HT1080 (cell line): ENCODE data around the gene SLC25A3. TPM values are rescaled to one million over a fixed set of nuclear protein-coding genes. Genes with fewer than 3 reads are reported as not detected.
"Not testable (repeated sequence)": the region's sequence is repeated elsewhere in the genome, so short reads cannot be mapped to it uniquely, and the experiment has no call there.

Experiments used
- DNase-seq: peaks from one replicate; pipeline ENCODE4 v3.0.0-alpha.2; 2015; ENCODE audit warnings: low read depth
- polyA plus RNA-seq, 2 experiments: library from polyadenylated mRNA; depleted of rRNA; stranded (reverse); fragments of >200 nt; gene quantifications; 2 replicates each; pipeline ENCODE4 v1.2.3, GENCODE V29; 2015
- total RNA-seq: library from RNA; depleted of rRNA; stranded (reverse); fragments of >200 nt; shearing (Covaris generic); gene quantifications from 2 replicates; pipeline ENCODE4 v1.2.3, GENCODE V29; 2014; rRNA removed

The SLC25A3 gene
- 912 and 979 TPM in 2 replicates for total RNA-seq
- polyA plus RNA-seq (2015; cell fraction: cytosol; rRNA removed): 894 and 967 TPM in 2 replicates
- polyA plus RNA-seq (2015; cell fraction: nucleus; rRNA removed): 768 and 826 TPM in 2 replicates

DNA sequence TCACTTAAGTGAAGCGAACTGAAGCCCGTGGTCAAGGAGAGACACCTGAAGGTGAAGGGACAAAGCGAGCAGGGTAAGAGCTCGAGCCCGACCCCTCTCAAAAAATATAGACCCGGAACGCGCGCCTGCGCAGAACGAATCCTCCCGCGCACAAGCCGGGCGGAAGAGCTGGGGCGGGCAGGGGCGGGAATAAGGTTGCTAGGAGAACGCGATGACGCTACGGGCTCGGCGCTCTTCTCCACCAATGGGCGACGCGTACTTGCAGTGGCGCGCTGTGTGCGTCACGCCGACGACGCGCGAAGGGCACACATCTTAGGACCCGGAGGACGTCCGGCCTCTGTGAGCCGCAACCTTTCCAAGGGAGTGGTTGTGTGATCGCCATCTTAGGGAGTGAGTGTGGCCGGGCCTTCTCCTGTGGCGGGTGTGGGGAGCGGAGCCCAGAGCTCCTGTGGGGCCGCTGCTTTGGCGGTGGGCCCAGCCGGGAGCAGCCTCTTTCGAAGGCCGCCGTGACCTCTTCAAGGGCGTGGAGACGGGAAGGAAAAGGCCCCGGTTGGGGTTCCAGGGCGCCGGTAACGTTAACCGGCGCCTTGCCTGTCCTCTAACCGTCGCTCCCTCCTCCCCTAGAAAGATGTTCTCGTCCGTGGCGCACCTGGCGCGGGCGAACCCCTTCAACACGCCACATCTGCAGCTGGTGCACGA is at the start of gene SLC25A3:
SLC25A3 (plus strand) TSS at position 336 of the 699 bp plus-strand sequence; CDS start at position 629, 293 bp downstream.
- peak; percentile 95 for DNase-seq

DNA sequence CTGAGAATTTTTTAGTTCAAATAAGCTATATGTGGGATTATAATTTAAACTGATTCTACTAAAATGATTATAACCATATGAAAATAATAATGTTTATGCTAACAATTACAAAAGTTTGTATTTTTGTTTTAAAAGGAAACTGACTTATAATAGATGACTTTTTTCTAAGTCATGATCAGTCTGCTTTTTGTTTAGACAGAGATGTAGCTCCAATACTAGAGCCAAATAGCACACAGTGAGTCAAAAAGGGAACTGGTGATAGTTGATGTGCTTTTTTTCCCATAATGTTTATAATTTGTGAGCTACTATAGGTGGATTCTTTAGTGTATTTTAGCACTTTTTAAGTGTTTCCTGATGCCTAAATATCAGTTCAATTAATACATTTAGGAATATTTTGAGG is 49.8 kb upstream of the SLC25A3 start:
- no peak for DNase-seq

DNA sequence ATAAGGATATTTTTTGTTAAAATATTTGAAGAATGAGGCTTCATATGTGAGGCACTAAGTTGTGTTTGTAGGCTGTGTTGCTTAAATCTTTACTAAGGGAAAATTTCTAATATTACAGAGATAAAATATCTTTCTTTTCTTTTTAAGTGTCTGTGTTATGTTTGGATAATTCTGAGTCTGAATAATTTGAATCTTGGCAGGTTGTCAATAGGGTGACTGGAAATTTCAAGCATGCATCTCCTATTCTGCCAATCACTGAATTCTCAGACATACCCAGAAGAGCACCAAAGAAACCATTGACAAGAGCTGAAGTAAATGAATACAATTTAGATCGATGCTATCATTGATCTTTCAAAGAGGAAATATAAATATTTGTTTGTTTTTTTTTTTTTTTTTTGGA is 48.7 kb upstream of the SLC25A3 start:
- no peak for DNase-seq

DNA sequence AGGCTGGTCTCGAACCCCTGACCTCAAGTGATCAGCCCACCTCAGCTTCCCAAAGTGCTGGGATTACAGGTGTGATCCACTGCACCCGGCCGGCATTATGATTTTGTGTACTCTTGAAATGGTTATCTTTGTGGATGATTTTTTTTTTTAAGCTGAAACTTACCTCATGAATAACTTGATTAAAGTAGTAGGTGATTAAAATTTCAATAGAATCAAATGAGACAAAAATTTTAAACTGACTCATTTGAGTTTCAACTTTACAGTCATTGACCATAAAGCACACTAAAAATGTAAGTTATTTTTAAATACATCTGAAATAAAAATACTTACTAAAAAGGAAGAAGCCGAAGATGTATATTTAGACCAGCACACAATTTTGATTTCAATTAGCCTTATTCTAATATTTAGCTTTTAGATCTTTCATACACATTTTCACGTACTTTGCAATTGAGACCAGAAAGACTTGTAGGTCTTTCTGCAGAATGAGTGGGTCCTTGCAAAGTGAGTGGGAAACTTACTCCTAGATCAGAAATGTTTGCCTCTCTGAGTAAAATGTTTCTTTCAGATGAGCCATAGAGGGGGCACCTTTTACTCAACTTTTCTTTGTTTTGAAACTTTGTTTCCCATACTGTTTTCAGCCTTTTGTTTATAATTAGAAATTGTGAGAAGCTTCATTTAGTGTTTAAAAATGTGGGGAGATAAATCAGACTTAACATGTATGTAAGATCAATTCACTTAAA is 43.9 kb upstream of the SLC25A3 start:
- no peak for DNase-seq

DNA sequence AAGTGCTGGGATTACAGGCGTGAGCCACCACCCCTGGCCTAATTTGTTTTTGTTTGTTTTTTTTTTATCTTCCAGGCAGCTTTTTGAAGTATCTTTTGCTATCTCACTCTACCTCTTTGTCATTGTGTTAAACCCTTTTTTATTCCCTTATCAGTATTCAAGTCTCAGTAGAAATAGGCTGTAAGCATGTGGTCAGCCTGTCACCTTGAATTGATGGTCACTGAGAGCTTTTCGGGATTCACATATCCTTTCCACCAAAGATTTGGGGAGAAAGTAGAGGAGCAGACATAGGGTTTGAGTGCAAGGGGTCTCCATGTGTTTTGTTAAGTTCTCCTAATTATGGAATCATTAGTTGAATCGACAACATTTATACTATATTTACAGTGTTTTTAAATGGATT is 41.7 kb upstream of the SLC25A3 start:
- no peak for DNase-seq

DNA sequence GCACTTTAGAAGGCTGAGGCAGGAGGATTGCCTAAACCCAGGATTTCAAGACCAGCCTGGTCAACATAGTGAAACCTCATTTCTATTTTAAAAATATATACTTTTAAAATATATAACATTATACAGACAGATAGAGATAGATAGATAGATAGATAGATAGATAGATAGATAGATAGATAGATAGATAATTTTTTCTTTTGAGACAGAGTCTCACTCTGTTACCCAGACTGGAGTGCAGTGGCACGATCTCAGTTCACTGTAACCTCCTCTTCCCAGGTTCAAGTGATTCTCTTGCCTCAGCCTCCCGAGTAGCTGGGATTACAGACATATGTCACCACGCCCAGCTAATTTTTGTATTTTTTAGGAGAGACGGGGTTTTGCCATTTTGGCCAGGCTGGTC is 35.4 kb upstream of the SLC25A3 start:
- not testable (repeated sequence) for DNase-seq

DNA sequence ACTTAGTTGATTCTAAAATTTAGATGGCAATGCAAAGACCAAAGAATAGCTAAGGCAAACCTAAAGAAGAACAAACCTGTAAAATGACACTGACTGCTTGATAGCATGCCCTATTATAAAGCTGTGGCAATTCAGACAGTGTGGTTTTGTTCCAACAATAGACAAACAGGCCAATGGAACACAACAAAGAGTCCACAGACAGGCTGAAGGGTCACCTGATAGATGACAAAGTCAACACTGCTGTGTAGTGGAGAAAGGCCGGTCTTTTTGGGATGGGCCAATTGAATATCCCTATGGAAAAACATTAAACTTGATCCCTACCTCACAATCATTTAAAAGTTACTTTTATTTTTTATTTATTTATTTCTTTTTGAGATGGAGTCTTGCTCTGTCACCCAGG is 33.8 kb upstream of the SLC25A3 start:
- DNase-seq: no peak

DNA sequence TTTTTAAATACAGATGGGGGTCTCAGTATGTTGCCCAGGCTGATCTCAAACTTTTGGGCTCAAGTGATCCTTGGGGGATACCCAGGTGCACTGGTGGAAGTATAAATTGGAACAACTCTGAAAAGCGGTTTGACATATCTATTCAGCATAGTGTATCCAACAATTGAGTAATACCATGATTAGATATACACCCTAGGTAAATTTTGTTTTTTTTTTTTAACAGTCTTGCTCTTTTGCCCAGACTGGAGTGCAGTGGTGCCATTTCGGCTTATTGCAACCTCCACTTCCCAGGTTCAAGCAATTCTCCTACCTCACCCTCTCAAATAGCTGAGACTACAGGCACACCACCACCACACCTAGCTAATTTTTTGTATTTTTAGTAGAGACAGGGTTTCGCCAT is 31.6 kb upstream of the SLC25A3 start:
- DNase-seq: no peak

DNA sequence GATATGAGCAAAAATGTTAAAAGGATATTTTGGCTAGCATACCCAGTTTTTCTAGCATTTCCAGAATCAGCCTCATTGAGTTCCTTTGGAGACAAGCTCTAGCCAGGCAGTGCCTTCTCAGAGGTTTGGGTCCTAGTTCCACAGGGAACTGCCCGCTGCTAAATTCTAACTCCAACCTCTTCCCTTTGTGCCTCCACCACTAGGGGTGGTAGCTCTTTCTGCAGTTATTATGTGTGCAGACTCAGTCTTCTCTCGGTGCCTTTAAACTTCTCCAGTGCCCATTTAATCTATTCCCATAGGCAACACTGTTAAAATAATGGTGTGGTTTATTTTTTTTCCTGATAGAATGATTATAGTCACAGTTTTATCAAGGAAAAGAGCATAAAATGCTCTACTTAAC is 21.5 kb upstream of the SLC25A3 start:
- no peak for DNase-seq

DNA sequence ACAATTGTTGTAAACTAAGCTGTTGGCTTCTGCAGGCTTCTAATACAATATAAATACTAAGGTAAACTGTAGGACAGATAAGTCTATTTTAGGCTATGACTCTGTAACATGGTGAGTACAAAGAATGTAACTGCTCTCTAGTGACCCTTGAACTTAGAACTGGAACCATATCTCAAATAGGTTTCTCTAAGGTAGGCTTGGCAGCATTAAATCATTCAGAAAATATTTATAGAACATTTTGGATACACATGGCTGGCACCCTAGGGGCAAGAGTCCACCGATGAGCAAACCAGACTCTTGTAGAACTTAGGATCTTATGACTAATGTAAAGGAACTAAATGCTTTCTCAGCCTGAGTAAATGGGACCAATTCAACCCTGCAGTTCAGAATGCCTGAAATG is 19.4 kb upstream of the SLC25A3 start:
- no peak for DNase-seq

DNA sequence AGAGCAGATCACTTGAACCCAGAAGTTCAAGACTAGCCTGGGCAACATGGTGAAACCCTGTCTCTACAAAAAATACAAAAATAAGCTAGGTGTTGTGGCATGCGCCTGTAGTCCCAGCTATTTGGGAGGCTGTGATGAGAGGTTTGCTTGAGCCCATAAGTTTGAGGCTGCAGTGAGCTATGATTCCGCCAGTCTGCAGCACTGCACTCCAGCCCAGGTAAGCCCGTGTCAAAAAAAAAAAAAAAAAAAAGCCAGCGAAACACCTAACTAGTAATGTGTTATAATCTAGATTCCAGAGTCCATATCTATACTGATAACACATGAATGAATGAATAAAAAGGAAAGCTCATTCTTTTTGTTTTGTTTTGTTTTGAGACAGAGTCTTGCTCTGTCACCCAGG is 18.5 kb upstream of the SLC25A3 start:
- no peak for DNase-seq

DNA sequence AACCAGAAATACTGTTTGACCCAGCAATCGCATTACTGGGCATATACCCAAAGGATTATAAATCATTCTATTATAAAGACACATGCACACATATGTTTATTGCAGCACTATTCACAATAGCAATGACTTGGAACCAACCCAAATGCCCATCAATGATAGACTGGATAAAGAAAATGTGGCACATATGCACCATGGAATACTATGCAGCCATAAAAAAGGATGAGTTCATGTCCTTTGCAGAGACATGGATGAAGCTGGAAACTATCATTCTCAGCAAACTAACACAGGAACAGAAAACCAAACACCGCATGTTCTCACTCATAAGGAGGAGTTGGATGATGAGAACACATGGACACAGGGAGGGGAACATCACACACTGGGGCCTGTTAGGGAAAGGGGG is 16.7 kb upstream of the SLC25A3 start:
- DNase-seq: not testable (repeated sequence)

DNA sequence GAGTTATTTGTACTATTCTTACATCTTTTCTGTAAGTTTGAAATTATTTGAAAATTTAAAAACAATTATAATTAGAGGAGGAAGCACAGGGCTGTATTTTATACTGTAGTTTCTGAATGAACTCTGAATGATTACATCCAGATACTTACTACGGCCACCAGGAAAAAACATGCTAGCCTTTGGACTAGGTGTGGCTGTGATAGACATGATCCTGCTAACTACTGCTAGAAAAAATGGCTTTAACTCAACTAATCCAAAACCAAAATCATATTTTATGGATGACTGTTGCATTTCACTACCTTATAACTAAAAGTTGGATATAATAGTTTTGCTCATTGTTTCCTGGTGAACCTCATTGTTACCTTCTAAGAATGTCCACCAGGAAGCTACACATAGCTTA is 15.1 kb upstream of the SLC25A3 start:
- DNase-seq: no peak

DNA sequence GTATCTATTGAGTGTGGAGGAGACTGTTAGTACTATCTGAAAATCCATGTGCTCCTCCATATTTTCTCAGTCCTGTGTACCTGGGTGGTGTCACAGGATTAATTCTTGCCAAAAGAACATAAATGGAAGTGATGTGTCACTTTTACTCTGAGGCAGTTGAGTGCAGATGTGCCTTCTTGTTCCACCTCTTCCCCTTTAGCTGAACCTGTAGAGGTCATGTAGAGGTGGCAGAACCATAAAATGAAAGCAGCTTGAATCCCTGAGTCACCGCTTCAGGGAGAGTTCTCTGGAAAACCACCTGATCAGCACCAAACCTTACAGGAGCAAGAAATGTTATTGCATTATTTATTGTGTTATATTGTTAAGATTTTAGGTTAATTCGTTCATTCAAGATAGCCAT is 14.7 kb upstream of the SLC25A3 start:
- peak; percentile 65 for DNase-seq

DNA sequence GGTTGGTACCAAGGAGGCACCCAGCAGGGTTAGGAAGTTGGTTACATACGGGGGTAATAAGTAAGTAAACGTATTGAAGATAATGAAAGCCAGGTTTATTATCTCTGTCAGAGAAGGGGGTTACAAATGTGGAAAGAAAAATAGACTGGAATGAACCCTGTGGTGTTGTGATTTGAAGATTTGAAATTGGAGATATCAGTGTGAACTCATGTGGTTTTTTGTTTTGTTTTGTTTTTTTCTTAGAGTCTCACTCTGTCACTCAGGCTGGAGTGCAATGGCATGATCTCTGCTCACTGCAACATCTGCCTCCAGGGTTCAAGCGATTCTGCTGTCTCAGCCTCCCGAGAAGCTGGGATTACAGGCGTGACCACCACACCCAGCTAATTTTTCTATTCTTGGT is 14.1 kb upstream of the SLC25A3 start:
- no peak for DNase-seq

DNA sequence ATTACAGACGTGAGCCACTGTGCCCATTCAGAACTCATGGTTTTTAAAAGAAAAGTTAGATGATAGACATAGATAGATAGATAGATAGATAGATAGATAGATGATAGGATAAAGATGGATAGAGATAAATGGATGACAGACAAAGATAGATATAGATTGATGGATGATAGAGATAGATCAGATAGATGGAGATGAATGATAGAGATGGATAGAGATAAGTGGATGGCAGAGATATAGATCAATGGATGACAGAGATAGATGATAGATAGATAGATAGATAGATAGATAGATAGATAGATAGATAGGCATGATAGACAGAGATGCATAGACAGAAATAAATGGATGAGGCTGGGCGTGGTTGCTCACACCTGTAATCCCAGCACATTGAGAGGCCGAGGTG is 13.7 kb upstream of the SLC25A3 start:
- no peak for DNase-seq

DNA sequence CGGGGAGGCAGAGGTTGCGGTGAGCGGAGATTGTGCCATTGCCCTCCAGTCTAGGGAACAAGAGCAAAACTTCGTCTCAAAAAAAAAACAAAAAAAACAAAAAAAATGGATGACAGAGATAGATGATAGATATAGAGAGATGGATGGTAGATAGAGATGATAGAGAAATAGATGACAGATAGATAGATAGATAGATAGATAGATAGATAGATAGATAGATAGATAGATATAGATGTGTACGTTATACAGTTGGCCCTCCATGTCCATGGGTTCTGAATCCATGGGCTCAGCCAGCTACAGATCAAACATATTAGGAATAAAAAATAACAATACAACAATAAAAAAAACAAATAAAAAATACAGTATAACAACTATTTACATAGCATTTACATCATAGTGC is 12.8 kb upstream of the SLC25A3 start:
- DNase-seq: no peak

DNA sequence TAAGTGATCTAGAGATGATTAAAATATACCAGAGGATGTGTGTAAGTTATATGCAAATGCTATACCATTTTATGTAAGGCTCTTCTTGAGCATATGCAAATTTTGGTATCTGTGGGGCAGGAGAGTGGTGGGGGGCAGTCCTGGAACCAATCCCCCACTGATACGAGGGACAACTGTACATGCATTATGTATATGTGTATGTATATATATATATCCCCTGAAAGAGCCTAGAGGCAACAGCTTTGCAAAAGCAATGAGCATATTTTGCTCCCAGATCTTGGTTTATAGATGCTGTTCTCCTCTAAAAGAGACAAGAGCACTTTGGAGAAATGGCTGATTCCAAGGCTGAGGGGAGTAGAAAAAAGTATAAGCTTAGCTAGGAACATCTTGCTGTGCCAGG is 12.4 kb upstream of the SLC25A3 start:
- DNase-seq: no peak

DNA sequence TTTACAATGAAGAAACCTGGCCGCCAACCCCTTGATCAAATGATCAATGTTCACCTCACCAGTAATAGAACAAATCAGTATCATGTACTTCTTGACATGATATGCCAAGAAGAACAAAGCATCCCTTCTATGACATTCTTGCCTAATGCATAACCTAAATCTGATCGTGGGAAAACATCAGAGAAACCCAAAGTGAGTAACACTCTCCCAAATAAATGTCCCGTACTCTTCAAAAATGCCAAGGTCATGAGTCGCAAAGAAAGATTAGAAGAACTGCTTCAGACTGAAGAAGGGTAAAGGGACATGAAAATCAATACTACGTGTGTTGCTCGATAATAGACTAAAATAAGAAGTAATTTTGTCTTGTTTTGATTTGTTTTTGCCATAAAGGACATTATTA is 11.4 kb upstream of the SLC25A3 start:
- peak; percentile 31 for DNase-seq

DNA sequence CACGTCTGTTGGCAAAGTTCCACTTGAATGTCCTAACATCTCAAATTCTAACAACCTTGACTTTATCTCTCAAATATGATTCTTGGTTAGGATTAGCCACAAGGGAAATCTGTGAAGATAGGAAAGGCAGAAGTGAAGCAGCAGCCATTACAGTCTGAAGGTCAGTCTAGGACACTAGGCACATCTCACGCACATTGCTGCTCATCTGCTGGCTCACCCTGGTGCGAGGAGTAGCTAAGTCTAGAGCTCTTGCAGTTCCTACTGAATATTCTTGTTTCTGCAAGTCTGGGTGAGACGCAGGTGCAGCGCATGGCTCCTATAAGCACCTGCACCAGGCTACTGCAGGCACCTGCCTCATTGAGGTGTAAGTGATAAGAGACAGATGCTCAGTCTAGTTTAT is 6.4 kb upstream of the SLC25A3 start:
- no peak for DNase-seq

DNA sequence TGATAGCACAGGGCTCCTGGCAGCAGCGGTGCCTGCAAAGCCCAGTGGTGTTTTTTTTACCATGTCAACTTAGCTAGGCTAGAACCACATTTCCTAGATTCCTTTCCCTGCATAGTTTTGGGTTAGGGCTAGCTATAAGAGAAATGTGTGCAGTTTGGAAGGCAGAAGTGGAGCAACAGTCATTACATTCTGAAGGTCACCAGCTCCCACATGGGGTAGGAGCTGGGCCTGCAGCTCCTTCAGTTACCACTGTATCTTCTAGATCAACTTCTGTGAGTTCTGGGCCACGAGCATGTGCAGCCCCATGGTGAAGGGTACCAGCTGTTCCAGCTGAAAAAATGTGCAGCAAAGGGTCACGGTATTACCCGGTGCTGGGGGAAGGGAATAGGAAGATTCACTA is 2.3 kb upstream of the SLC25A3 start:
- no peak for DNase-seq

DNA sequence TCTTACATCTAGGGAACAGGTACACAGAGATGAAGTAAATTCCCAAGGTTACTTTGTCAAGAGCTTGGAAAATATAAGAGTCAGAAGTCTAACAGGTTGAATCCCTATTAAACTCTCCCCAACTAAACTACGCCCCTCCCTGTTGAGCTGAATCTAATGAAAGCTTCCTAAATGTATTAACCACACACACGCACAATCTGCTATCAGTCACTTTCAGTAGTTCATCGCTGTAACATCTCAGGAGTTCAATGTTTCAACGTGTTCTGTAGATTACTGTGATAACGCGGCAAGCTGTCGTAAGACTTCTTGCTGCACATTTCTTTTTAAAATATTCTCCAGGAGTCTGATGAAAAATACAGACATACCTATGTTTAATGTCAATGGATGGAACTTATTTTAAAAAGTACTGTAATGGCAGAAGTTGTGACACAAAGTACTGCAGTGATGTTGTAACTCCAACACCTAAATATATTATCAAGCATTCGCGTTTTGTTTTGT is 612 bp upstream of the SLC25A3 start:
- no peak for DNase-seq
